Loucy (cell line): ENCODE results near the gene CYP1A1.

Experiments used
- H2AFZ ChIP-seq: fragments of 200-600 bp; sonication (generic); 2 replicates; pipeline ENCODE4 v1.6.0; 2016; ENCODE audit warnings: antibody characterized with exemption, mild to moderate bottlenecking, low read length, moderate library complexity
- H3F3A ChIP-seq: fragments of 200-600 bp; 2 replicates; pipeline ENCODE4 v1.6.0; 2016; ENCODE audit warnings: antibody characterized with exemption, low read depth, mild to moderate bottlenecking
- H3K27me3 ChIP-seq: fragments of 200-600 bp; sonication (generic); 2 replicates; pipeline ENCODE4 v1.6.1; 2014; ENCODE audit warnings: low read length, mild to moderate bottlenecking; ENCODE audit not compliant: insufficient read depth, poor library complexity, severe bottlenecking
- H3K36me3 ChIP-seq: fragments of 200-600 bp; sonication (generic); 2 replicates; pipeline ENCODE4 v1.6.1; 2016; ENCODE audit warnings: low read length; ENCODE audit not compliant: insufficient read depth
- H3K4me1 ChIP-seq: fragments of 200-600 bp; sonication (generic); 2 replicates; pipeline ENCODE4 v1.5.1; 2014; ENCODE audit warnings: low read length, mild to moderate bottlenecking; ENCODE audit not compliant: insufficient read depth, poor library complexity, severe bottlenecking
- H3K4me2 ChIP-seq: fragments of 200-600 bp; sonication (generic); 2 replicates; pipeline ENCODE4 v1.6.0; 2014; ENCODE audit warnings: antibody characterized with exemption, low read length, low read depth, mild to moderate bottlenecking; ENCODE audit not compliant: poor library complexity, severe bottlenecking
- H3K4me3 ChIP-seq: fragments of 200-600 bp; sonication (generic); 2 replicates; pipeline ENCODE4 v1.5.1; 2014; ENCODE audit warnings: low read length, mild to moderate bottlenecking, mixed read lengths; ENCODE audit not compliant: poor library complexity, severe bottlenecking
- H3K79me2 ChIP-seq: fragments of 200-600 bp; sonication (generic); 2 replicates; pipeline ENCODE4 v1.6.1; 2014; ENCODE audit warnings: low read length; ENCODE audit not compliant: insufficient read depth
- H3K9ac ChIP-seq: fragments of 200-600 bp; sonication (generic); 2 replicates; pipeline ENCODE4 v1.6.0; 2014; ENCODE audit warnings: mild to moderate bottlenecking, low read depth, low read length, moderate library complexity; ENCODE audit not compliant: poor library complexity, severe bottlenecking
- H3K9me2 ChIP-seq: fragments of 200-600 bp; sonication (generic); replicated peaks from 2 replicates; pipeline ENCODE4 v1.6.1; 2016; ENCODE audit warnings: low read depth, low read length, mixed read lengths
- H3K9me3 ChIP-seq: fragments of 200-600 bp; sonication (generic); 2 replicates; pipeline ENCODE4 v1.6.1; 2014; ENCODE audit warnings: mild to moderate bottlenecking, antibody characterized with exemption, low read length, low read depth; ENCODE audit not compliant: insufficient read depth
- H4K20me1 ChIP-seq: fragments of 200-600 bp; sonication (generic); 2 replicates; pipeline ENCODE4 v1.6.0; 2014; ENCODE audit warnings: antibody characterized with exemption, low read length, mild to moderate bottlenecking; ENCODE audit not compliant: insufficient read depth, poor library complexity, severe bottlenecking
- EZH2phosphoT487 ChIP-seq: fragments of 200-600 bp; IDR thresholded peaks from 2 replicates; pipeline ENCODE4 v1.6.1; 2018; ENCODE audit warnings: antibody characterized with exemption, mild to moderate bottlenecking, moderate library complexity, borderline replicate concordance
- TF ChIP-seq, protein P1 (sequence below): fragments of 200-600 bp; sonication (generic); conservative IDR thresholded peaks from 2 replicates; pipeline ENCODE4 v1.5.1; 2014; ENCODE audit warnings: mild to moderate bottlenecking, antibody characterized with exemption, low read length

Gene CYP1A1

GRCh38 chr15:74724570-74725224 lies 631 bp downstream of the CYP1A1 start:
- H3K4me2 ChIP-seq, result no peak overlapping the region

GRCh38 chr15:74723754-74724334 lies 1.5 kb downstream of the CYP1A1 start:
- no peak for TF ChIP-seq EZH2phosphoT487
- TF ChIP-seq, protein P1, sequence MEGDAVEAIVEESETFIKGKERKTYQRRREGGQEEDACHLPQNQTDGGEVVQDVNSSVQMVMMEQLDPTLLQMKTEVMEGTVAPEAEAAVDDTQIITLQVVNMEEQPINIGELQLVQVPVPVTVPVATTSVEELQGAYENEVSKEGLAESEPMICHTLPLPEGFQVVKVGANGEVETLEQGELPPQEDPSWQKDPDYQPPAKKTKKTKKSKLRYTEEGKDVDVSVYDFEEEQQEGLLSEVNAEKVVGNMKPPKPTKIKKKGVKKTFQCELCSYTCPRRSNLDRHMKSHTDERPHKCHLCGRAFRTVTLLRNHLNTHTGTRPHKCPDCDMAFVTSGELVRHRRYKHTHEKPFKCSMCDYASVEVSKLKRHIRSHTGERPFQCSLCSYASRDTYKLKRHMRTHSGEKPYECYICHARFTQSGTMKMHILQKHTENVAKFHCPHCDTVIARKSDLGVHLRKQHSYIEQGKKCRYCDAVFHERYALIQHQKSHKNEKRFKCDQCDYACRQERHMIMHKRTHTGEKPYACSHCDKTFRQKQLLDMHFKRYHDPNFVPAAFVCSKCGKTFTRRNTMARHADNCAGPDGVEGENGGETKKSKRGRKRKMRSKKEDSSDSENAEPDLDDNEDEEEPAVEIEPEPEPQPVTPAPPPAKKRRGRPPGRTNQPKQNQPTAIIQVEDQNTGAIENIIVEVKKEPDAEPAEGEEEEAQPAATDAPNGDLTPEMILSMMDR, result no peak
- no peaks in the 10 kb centered on the region for H3K36me3 ChIP-seq
- H3K4me2 ChIP-seq, result no peak overlapping the region
- H3F3A ChIP-seq, result no peaks in the 10 kb centered on the region
- no peaks in the 10 kb centered on the region for H3K9me2 ChIP-seq
- no peak overlapping the region for H3K9ac ChIP-seq
- no peaks in the 10 kb centered on the region for H4K20me1 ChIP-seq
- no peaks in the 10 kb centered on the region for H3K27me3 ChIP-seq
- no peaks in the 10 kb centered on the region for H3K79me2 ChIP-seq
- H3K4me1 ChIP-seq, result peaks cover 8% of the 10 kb centered on the region
- no peak overlapping the region for H2AFZ ChIP-seq
- no peak overlapping the region for H3K4me3 ChIP-seq
- H3K9me3 ChIP-seq, result no peaks in the 10 kb centered on the region

More at GRCh38 chr15:74724570-74725224, 631 bp downstream of the CYP1A1 start:
- peaks cover 8% of the 10 kb centered on the region for H3K4me1 ChIP-seq
- no peaks in the 10 kb centered on the region for H3K9me3 ChIP-seq
- no peak overlapping the region for H3K9ac ChIP-seq
- no peak overlapping the region for H2AFZ ChIP-seq
- no peak overlapping the region for H3K4me3 ChIP-seq
- TF ChIP-seq EZH2phosphoT487, result no peak
- TF ChIP-seq, protein P1, result no peak
- H3K79me2 ChIP-seq, result no peaks in the 10 kb centered on the region
- no peaks in the 10 kb centered on the region for H3K27me3 ChIP-seq
- no peaks in the 10 kb centered on the region for H3K36me3 ChIP-seq
- no peaks in the 10 kb centered on the region for H3F3A ChIP-seq
- H3K9me2 ChIP-seq, result no peaks in the 10 kb centered on the region
- no peaks in the 10 kb centered on the region for H4K20me1 ChIP-seq

- Histone ChIP-seq H3K4me1 (peaks cover 8% of the 10 kb centered on the region), H3K9ac (no peak overlapping the region), H3K27me3 (no peaks in the 10 kb centered on the region), H3K79me2 (no peaks in the 10 kb centered on the region), H2AFZ (no peak overlapping the region), H3F3A (no peaks in the 10 kb centered on the region), H3K4me3 (no peak overlapping the region), H4K20me1 (no peaks in the 10 kb centered on the region), H3K9me2 (no peaks in the 10 kb centered on the region), H3K36me3 (no peaks in the 10 kb centered on the region), H3K9me3 (no peaks in the 10 kb centered on the region), H3K4me2 (no peak overlapping the region)
- TF ChIP-seq, protein P1, result no peak
- no peak for TF ChIP-seq EZH2phosphoT487
These were observed 2.1 kb downstream of the CYP1A1 start for GRCh38 chr15:74723187-74723586.
